CD4-positive, alpha-beta T cell (primary cell): ENCODE results near the gene ZNF483. TPM values are rescaled to one million over a fixed set of nuclear protein-coding genes. Genes with fewer than 3 reads are reported as not detected.

Source experiments
- ATAC-seq: fragments of 200-7000 bp; cut with Tn5 transposase; one replicate; pipeline ENCODE4 v1.10.0; 2022; ENCODE audit warnings: mild to moderate bottlenecking; ENCODE audit not compliant: poor library complexity
- CTCF ChIA-PET: fragments of 350-600 bp; sonication (Branson Sonifier 250); formaldehyde crosslinking; loops from one replicate; lab custom pipeline; 2021; ENCODE audit warnings: antibody characterized with exemption, inconsistent platforms; lab: Charles Lee
- POLR2A ChIA-PET: fragments of 350-600 bp; sonication (Branson Sonifier 250); formaldehyde crosslinking; loops from one replicate; lab custom pipeline; 2021; ENCODE audit warnings: antibody characterized with exemption, inconsistent platforms; lab: Charles Lee
- DNase-seq, 14 experiments: peaks; one replicate each; pipeline ENCODE4 v3.0.0-alpha.2; 2013 to 2020; ENCODE audit warnings: mixed read lengths in 2 of 14
- H3K27ac ChIP-seq, 2 donors: one replicate each; pipeline versions ENCODE4 v1.5.1 to v1.7.0; 2013; ENCODE audit warnings: low read length in 2 of 2, low read depth in 1 of 2, mild to moderate bottlenecking in 1 of 2
- H3K27me3 ChIP-seq, 2 experiments: 1 replicate in 1 of 2; 2 replicates in 1 of 2; pipeline versions ENCODE4 v1.6.1 to v1.7.0; 2013; ENCODE audit warnings: low read length in 2 of 2, control low read depth in 1 of 2, mild to moderate bottlenecking in 1 of 2, moderate library complexity in 1 of 2; ENCODE audit not compliant: insufficient read depth in 2 of 2, control insufficient read depth in 1 of 2
- H3K36me3 ChIP-seq: one replicate; pipeline ENCODE4 v1.6.1; 2013; ENCODE audit warnings: low read length, control low read depth; ENCODE audit not compliant: insufficient read depth
- H3K4me1 ChIP-seq: one replicate; pipeline ENCODE4 v1.6.1; 2013; ENCODE audit warnings: low read length, control low read depth; ENCODE audit not compliant: insufficient read depth
- H3K4me3 ChIP-seq: one replicate; pipeline ENCODE4 v1.5.1; 2013; ENCODE audit warnings: mild to moderate bottlenecking, low read length, moderate library complexity
- H3K9me3 ChIP-seq, 2 experiments: 1 replicate in 1 of 2; 2 replicates in 1 of 2; pipeline versions ENCODE4 v1.6.1 to v1.7.0; 2013; ENCODE audit warnings: low read length in 2 of 2, mild to moderate bottlenecking in 2 of 2, control low read depth in 1 of 2, moderate library complexity in 1 of 2; ENCODE audit not compliant: control insufficient read depth in 1 of 2, insufficient read depth in 1 of 2
- H3K27ac Mint-ChIP-seq: one replicate; pipeline ENCODE4 v1.8.0; 2020; ENCODE audit warnings: mixed read lengths
- H3K27me3 Mint-ChIP-seq: one replicate; pipeline ENCODE4 v1.8.0; 2021; ENCODE audit warnings: mixed read lengths
- H3K36me3 Mint-ChIP-seq: one replicate; pipeline ENCODE4 v1.8.0; 2021; ENCODE audit warnings: low read depth, mixed read lengths
- H3K4me1 Mint-ChIP-seq: one replicate; pipeline ENCODE4 v1.8.0; 2021; ENCODE audit warnings: low read depth, mixed read lengths
- H3K4me3 Mint-ChIP-seq: one replicate; pipeline ENCODE4 v1.8.0; 2020; ENCODE audit warnings: mild to moderate bottlenecking, mixed read lengths
- H3K9me3 Mint-ChIP-seq: one replicate; pipeline ENCODE4 v1.8.0; 2020; ENCODE audit warnings: mixed read lengths
- intact Hi-C, 2 experiments: fragments of 100-400 bp; cut with DNase I in 1 of 2; cut with micrococcal nuclease in 1 of 2; formaldehyde crosslinking; loops; one replicate each; pipeline versions ENCODE4 v1.15.1 to v1.9.0; 2023 to 2025; cut with DNase I, micrococcal nuclease
- total RNA-seq, 174 experiments: library from RNA in 2 of 174; stranded (reverse) in 2 of 174; gene quantifications; one replicate each; pipeline ENCODE4 v1.2.3 and lab custom pipeline; 2021 to 2026
- TF ChIP-seq, protein P1 (sequence below): fragments of 200-600 bp; IDR thresholded peaks from one replicate; pipeline ENCODE4 v1.8.0; 2022; ENCODE audit warnings: antibody characterized with exemption, mild to moderate bottlenecking

ZNF483 gene
- total RNA-seq, 2 experiments from 2014 or later: 28.5 to 32.9 TPM

DNA sequence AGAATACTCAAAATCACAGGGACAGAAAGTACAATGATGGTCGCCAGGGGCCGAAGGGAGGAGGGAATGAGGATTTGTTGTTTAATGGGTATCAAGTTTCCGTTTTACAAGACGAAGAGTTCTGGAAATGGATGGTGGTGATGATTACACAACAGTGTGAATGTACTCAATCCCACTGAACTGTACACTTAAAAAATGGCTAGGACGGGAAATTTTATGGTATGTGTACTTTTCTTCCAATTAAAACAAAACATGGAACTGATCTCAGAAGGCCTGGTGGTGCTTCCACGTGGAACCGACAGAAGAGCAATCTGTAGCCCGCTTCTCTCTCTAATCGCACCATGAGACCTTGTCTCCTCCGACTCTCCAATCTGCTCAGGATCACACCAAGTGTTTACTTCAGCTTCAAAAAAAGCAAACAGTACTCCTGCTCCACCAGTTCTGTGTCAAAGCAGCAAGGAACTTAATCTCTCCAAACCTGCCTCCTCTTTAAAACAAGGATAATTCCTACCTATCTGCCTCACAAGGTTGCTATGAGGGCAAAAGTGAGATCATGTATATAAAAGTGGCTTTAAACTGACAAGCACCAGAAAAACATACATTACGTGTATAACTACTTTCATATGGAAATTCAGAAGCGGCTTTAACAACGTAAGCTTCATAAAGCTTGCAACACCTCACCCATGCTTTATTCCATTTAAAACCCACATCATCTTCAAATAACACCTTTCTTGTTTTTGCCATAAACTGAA, 42.9 kb upstream of the ZNF483 start:
- H3K4me1 Mint-ChIP-seq: peaks cover 39% of the 10 kb centered on the region
- H3K4me3 Mint-ChIP-seq: peak overlapping the region; percentile 90
- H3K27ac ChIP-seq: no peak overlapping the region
- H3K36me3 ChIP-seq: no peaks in the 10 kb centered on the region
- H3K9me3 Mint-ChIP-seq: no peaks in the 10 kb centered on the region
- no peaks in the 10 kb centered on the region for H3K27me3 ChIP-seq
- no peak for ATAC-seq
- peak overlapping the region; percentile 95 for H3K4me3 ChIP-seq
- peaks cover 12% of the 10 kb centered on the region for H3K4me1 ChIP-seq
- CTCF ChIA-PET: no interaction called here
- intact Hi-C loops: loop anchor here in 1 of 2 experiments (2.0 to 10.0 kb wide), 5 partner anchors 43 to 1740 kb away; partner anchors contain the start of genes FKBP15, KIAA1958, PTBP3 and SLC31A1
- H3K36me3 Mint-ChIP-seq: peaks cover 11% of the 10 kb centered on the region
- H3K27ac Mint-ChIP-seq: peak overlapping the region; percentile 81
- no peaks in the 10 kb centered on the region for H3K9me3 ChIP-seq
- POLR2A ChIA-PET: interaction anchor here (0.7 to 3.7 kb wide), 4 partner anchors 44 to 1226 kb away, joined by 3 to 46 read pairs (median 6); partner anchors contain the start of genes DNAJC25, GNG10, TXN and ZNF483
- TF ChIP-seq, protein P1, sequence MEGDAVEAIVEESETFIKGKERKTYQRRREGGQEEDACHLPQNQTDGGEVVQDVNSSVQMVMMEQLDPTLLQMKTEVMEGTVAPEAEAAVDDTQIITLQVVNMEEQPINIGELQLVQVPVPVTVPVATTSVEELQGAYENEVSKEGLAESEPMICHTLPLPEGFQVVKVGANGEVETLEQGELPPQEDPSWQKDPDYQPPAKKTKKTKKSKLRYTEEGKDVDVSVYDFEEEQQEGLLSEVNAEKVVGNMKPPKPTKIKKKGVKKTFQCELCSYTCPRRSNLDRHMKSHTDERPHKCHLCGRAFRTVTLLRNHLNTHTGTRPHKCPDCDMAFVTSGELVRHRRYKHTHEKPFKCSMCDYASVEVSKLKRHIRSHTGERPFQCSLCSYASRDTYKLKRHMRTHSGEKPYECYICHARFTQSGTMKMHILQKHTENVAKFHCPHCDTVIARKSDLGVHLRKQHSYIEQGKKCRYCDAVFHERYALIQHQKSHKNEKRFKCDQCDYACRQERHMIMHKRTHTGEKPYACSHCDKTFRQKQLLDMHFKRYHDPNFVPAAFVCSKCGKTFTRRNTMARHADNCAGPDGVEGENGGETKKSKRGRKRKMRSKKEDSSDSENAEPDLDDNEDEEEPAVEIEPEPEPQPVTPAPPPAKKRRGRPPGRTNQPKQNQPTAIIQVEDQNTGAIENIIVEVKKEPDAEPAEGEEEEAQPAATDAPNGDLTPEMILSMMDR: no peak
- no peak for DNase-seq
- H3K27me3 Mint-ChIP-seq: no peaks in the 10 kb centered on the region

DNA sequence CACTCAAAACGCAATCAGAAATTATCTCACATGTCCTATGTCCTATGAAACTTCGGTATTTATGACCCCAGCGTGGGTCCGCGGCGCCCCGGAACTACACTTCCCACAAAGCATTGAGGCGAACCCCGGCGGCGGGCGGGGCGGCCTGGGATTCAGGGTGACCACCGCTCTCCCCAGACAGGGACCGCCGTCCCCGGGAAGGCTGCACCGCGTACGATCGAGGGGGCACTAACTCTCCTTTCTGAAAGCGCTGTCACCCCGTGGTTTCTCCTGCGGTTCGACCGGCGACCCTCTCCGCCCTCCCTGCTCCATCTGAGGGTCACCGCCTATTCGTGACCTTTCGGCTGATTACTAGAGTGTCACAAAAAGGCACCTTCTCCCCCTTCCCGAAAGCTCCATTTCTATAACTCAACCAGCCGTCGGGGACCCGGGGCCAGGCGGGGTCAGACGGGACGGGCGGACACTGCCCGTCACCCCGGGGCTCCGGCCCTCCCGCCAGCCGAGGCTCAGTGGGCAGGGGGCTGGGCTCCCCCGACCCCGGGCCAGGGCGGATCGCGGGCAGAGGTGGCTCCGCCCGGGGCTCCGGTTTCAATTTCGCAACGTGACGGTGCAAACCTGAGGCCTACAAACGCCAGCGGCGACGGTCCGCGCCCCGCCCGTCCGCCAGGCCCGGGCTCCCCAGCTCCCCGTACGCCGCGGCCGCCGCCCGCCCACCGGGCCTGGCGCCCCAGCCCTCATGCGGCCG, 42.1 kb upstream of the ZNF483 start:
- TF ChIP-seq, protein P1: no peak
- CTCF ChIA-PET: interaction anchor here (1.0 kb wide), 1 partner anchor 43 kb away, joined by 4 read pairs; the partner anchor contains the start of gene ZNF483
- peak overlapping the region; percentile 81 for H3K27ac Mint-ChIP-seq

DNA sequence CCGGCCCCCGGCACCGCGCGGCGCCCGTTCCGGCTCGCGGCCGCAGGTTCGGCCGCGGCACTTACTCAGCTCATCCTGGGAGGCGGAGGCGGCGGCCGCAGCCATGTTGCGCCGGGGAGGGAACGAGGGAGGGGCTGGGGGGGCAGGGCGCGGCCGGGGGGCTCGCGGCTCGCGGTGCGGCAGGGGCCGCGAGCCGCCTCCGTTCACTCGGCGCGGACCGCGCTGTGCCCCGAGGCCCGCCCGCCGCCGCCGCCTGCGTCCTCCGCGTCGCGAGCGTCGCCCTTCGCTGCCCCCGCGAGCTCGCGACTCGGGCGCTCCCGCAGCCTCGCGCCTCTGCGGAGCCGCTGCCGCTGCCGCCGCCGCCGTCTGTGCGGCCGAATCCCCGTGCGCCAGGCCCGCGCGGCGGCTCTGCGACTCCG, 41.5 kb upstream of the ZNF483 start:
- H3K9me3 Mint-ChIP-seq: no peaks in the 10 kb centered on the region
- H3K27ac Mint-ChIP-seq: no peak overlapping the region
- Histone ChIP-seq H3K27ac (no peak overlapping the region), H3K36me3 (no peaks in the 10 kb centered on the region), H3K4me3 (peak overlapping the region; percentile 95), H3K27me3 (no peaks in the 10 kb centered on the region), H3K9me3 (no peaks in the 10 kb centered on the region), H3K4me1 (peaks cover 12% of the 10 kb centered on the region)
- ChIA-PET CTCF (interaction anchor here (1.0 kb wide), 1 partner anchor 42 kb away, joined by 4 read pairs; the partner anchor contains the start of gene ZNF483), POLR2A (interaction anchor here (0.7 to 3.7 kb wide), 8 partner anchors 9 to 1005 kb away, joined by 3 to 46 read pairs (median 6); partner anchors contain the start of genes DNAJC25, GNG10, HSDL2 and ZNF483)
- ATAC-seq: peak; percentile 53
- no peaks in the 10 kb centered on the region for H3K27me3 Mint-ChIP-seq
- TF ChIP-seq, protein P1: no peak
- DNase-seq: peak in 12 of 14 experiments; percentile 9 to 77 (median 38)
- H3K4me3 Mint-ChIP-seq: no peak overlapping the region
- peaks cover 11% of the 10 kb centered on the region for H3K36me3 Mint-ChIP-seq
- peaks cover 32% of the 10 kb centered on the region for H3K4me1 Mint-ChIP-seq
- intact Hi-C loops: loop anchor here in 1 of 2 experiments (2.0 to 10.0 kb wide), 5 partner anchors 41 to 1739 kb away; partner anchors contain the start of genes FKBP15, KIAA1958, PTBP3 and SLC31A1

More for the DNA sequence above, 42.1 kb upstream of the ZNF483 start:
- POLR2A ChIA-PET: interaction anchor here (0.7 to 3.7 kb wide), 8 partner anchors 8 to 1226 kb away, joined by 3 to 46 read pairs (median 6); partner anchors contain the start of genes DNAJC25, GNG10, HSDL2 and TXN
- Histone ChIP-seq H3K4me3 (peak overlapping the region; percentile 95), H3K9me3 (no peaks in the 10 kb centered on the region), H3K27me3 (no peaks in the 10 kb centered on the region), H3K36me3 (no peaks in the 10 kb centered on the region), H3K27ac (peak overlapping the region; percentile 64 to 78), H3K4me1 (peaks cover 12% of the 10 kb centered on the region)
- Mint-ChIP-seq H3K27me3 (no peaks in the 10 kb centered on the region), H3K36me3 (peaks cover 11% of the 10 kb centered on the region), H3K4me1 (peaks cover 32% of the 10 kb centered on the region), H3K4me3 (peak overlapping the region; percentile 90), H3K9me3 (no peaks in the 10 kb centered on the region)
- peak; percentile 22 to 77 (median 44) for DNase-seq
- intact Hi-C loops: loop anchor here in 1 of 2 experiments (2.0 to 10.0 kb wide), 5 partner anchors 42 to 1739 kb away; partner anchors contain the start of genes FKBP15, KIAA1958, PTBP3 and SLC31A1
- peak; percentile 46 for ATAC-seq
